OCI-LY3 (cell line): ENCODE measurements around the gene JMJD8.
A peak's percentile ranks its signal among the peaks of the same experiment; 100 is the strongest.

ENCODE experiments used
- EZH2phosphoT487 ChIP-seq: fragments of 200-600 bp; shearing (Covaris generic); IDR thresholded peaks from 2 replicates; pipeline ENCODE4 v1.6.1; 2018; ENCODE audit warnings: antibody characterized with exemption, mixed run types, low read depth
- TF ChIP-seq, protein P1 (sequence below): fragments of 200-600, 300-600 bp; sonication (generic); IDR thresholded peaks from 2 replicates; pipeline ENCODE4 v1.5.1; 2014; ENCODE audit warnings: antibody characterized with exemption, low read length, low read depth

DNA sequence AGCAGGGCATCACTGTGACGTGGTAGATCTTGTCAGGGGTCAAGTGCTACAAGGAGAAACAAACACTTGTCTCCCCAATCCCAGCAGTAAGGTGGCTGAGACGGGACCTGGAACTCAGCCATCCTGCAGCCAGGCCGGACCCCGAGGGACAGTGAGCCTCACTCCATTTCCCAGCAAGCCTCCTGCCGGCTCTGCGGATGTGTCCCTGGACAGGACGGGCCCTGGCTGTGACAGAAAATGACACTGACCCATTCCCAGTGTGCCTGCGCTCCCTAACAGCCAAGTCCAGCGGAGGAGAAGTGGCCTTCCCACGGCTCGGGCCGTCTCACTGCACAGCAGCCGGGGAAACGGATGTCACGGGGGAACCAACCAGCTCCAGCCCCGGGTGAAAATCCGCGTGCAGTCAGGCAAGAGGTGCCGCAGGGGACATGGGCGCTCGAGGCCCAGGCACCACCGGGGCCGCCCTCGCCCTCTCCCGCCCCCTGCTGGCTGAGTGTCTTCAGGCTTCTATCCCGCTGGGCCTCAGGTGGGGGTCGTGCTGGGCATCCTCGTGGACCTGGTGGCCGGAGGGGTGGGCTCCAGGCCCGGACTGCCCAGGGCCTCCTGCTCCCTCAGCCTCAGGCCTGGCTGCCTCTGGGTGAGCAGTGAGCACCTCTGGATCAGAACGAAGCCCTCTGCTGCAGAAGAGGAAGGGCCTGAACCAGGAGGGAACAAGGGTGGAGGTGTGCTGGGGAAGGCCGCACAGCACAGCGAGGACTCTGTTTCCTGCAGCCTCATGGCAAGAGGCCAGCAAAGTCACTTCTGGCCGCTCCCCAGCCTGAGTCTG lies 49.5 kb upstream of the JMJD8 start:
- TF ChIP-seq, protein P1, sequence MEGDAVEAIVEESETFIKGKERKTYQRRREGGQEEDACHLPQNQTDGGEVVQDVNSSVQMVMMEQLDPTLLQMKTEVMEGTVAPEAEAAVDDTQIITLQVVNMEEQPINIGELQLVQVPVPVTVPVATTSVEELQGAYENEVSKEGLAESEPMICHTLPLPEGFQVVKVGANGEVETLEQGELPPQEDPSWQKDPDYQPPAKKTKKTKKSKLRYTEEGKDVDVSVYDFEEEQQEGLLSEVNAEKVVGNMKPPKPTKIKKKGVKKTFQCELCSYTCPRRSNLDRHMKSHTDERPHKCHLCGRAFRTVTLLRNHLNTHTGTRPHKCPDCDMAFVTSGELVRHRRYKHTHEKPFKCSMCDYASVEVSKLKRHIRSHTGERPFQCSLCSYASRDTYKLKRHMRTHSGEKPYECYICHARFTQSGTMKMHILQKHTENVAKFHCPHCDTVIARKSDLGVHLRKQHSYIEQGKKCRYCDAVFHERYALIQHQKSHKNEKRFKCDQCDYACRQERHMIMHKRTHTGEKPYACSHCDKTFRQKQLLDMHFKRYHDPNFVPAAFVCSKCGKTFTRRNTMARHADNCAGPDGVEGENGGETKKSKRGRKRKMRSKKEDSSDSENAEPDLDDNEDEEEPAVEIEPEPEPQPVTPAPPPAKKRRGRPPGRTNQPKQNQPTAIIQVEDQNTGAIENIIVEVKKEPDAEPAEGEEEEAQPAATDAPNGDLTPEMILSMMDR, result peak; percentile 59
- TF ChIP-seq EZH2phosphoT487, result no peak
